Ascending aorta (tissue), 2 donors: ENCODE data around the gene SIAH2. TPM values are rescaled to one million over a fixed set of nuclear protein-coding genes. Genes with fewer than 3 reads are reported as not detected.

Source experiments
- DNase-seq, 2 donors: peaks; one replicate each; pipeline ENCODE4 v3.0.0-alpha.2; 2019; ENCODE audit warnings: low spot score in 2 of 2
- H3K27ac ChIP-seq, 2 donors: fragments of 200-600 bp; sonication (generic); one replicate each; pipeline ENCODE4 v1.5.1; 2016 to 2017; ENCODE audit warnings: mild to moderate bottlenecking in 1 of 2
- H3K27me3 ChIP-seq: fragments of 200-600 bp; sonication (generic); one replicate; pipeline ENCODE4 v1.5.1; 2017
- H3K36me3 ChIP-seq, 2 donors: fragments of 200-600 bp; sonication (generic); one replicate each; pipeline ENCODE4 v1.5.1; 2016
- H3K4me1 ChIP-seq, 2 donors: fragments of 200-600 bp; sonication (generic); one replicate each; pipeline ENCODE4 v1.5.1; 2016 to 2017; ENCODE audit warnings: mild to moderate bottlenecking in 1 of 2
- H3K4me3 ChIP-seq, 2 donors: fragments of 200-600 bp; sonication (generic); one replicate each; pipeline ENCODE4 v1.5.1; 2016 to 2017; ENCODE audit warnings: mild to moderate bottlenecking in 1 of 2
- H3K9me3 ChIP-seq, 2 donors: fragments of 200-600 bp; sonication (generic); one replicate each; pipeline ENCODE4 v1.5.1; 2016
- CTCF ChIP-seq, 3 experiments: fragments of 200-600 bp in 2 of 3; fragments of 450-650 bp in 1 of 3; sonication (generic) in 2 of 3; IDR thresholded peaks; one replicate each; pipeline ENCODE4 v1.5.1; 2016 to 2019; ENCODE audit warnings: antibody characterized with exemption in 3 of 3, mild to moderate bottlenecking in 1 of 3, moderate library complexity in 1 of 3
- intact Hi-C: fragments of 100-400 bp; cut with DNase I; formaldehyde crosslinking; loops from one replicate; pipeline ENCODE4 v1.15.1; 2023
- total RNA-seq: library from RNA; depleted of rRNA; stranded (reverse); fragments of >200 nt; gene quantifications from one replicate; pipeline ENCODE4 v1.1.0, GENCODE V29; 2016

Gene SIAH2
- total RNA-seq, 1 donor from 2014 or later, result 50.9 TPM

GRCh38 chr3:150736316-150736719 lies 26.7 kb downstream of the SIAH2 start:
- no peak overlapping the region for H3K27ac ChIP-seq
- DNase-seq, result no peak
- no peaks in the 10 kb centered on the region for H3K9me3 ChIP-seq
- no peaks in the 10 kb centered on the region for H3K4me1 ChIP-seq
- H3K36me3 ChIP-seq, result peaks cover 0 to 7% of the 10 kb centered on the region in 2 donors
- no peak overlapping the region for H3K4me3 ChIP-seq
- no peak for TF ChIP-seq CTCF (IDR thresholded peaks at IDR 0.05)
- H3K27me3 ChIP-seq, result no peaks in the 10 kb centered on the region
- intact Hi-C loops, result no loop called here

GRCh38 chr3:150734795-150735119 lies 28.2 kb downstream of the SIAH2 start:
- Histone ChIP-seq H3K4me1 (no peaks in the 10 kb centered on the region), H3K27ac (no peak overlapping the region), H3K36me3 (no peaks in the 10 kb centered on the region), H3K27me3 (no peaks in the 10 kb centered on the region), H3K9me3 (no peaks in the 10 kb centered on the region), H3K4me3 (no peak overlapping the region)
- intact Hi-C loops, result no loop called here
- no peak for DNase-seq
- TF ChIP-seq CTCF (IDR thresholded peaks at IDR 0.05), result no peak

GRCh38 chr3:150733936-150734794 lies 28.8 kb downstream of the SIAH2 start:
- intact Hi-C loops, result no loop called here
- Histone ChIP-seq H3K27ac (no peak overlapping the region), H3K27me3 (no peaks in the 10 kb centered on the region), H3K4me1 (no peaks in the 10 kb centered on the region), H3K4me3 (no peak overlapping the region), H3K36me3 (no peaks in the 10 kb centered on the region), H3K9me3 (no peaks in the 10 kb centered on the region)
- no peak for TF ChIP-seq CTCF (IDR thresholded peaks at IDR 0.05)
- DNase-seq, result no peak

- Histone ChIP-seq H3K27me3 (no peaks in the 10 kb centered on the region), H3K4me3 (no peak overlapping the region), H3K4me1 (no peaks in the 10 kb centered on the region), H3K9me3 (no peaks in the 10 kb centered on the region), H3K36me3 (no peaks in the 10 kb centered on the region), H3K27ac (no peak overlapping the region)
- DNase-seq, result no peak
- TF ChIP-seq CTCF (IDR thresholded peaks at IDR 0.05), result no peak
- intact Hi-C loops, result no loop called here
These were observed 29.5 kb downstream of the SIAH2 start for GRCh38 chr3:150733373-150733935.

- H3K9me3 ChIP-seq, result no peaks in the 10 kb centered on the region
- no peak for DNase-seq
- no peak for TF ChIP-seq CTCF (IDR thresholded peaks at IDR 0.05)
- intact Hi-C loops, result loop anchor here (10.0 kb wide), 1 partner anchor 355 kb away; the partner anchor contains the start of gene MED12L
- no peaks in the 10 kb centered on the region for H3K4me1 ChIP-seq
- no peak overlapping the region for H3K4me3 ChIP-seq
- no peak overlapping the region for H3K27ac ChIP-seq
- no peaks in the 10 kb centered on the region for H3K27me3 ChIP-seq
- no peaks in the 10 kb centered on the region for H3K36me3 ChIP-seq
These were observed 33.1 kb downstream of the SIAH2 start for GRCh38 chr3:150729682-150730360.
